HepG2 (cell line): ENCODE measurements around the gene TMEM250. TPM values are rescaled to one million over a fixed set of nuclear protein-coding genes. Genes with fewer than 3 reads are reported as not detected.

ENCODE experiments used
- AFF4 ChIP-seq: sonication (generic); formaldehyde crosslinking; IDR thresholded peaks from 2 replicates; pipeline ENCODE4 v1.4.0; 2020; ENCODE audit warnings: missing genetic modification reagents
- ARNT ChIP-seq: fragments of 450-650 bp; IDR thresholded peaks from 2 replicates; pipeline ENCODE4 v1.6.1; 2017
- E2F2 ChIP-seq: sonication (generic); formaldehyde crosslinking; IDR thresholded peaks from 2 replicates; pipeline ENCODE4 v1.4.0; 2020; ENCODE audit warnings: missing genetic modification reagents, borderline replicate concordance
- GFI1 ChIP-seq: sonication (generic); formaldehyde crosslinking; IDR thresholded peaks from 2 replicates; pipeline ENCODE4 v1.5.0; 2020; ENCODE audit warnings: missing genetic modification reagents, mild to moderate bottlenecking, borderline replicate concordance
- GPN1 ChIP-seq: sonication (generic); formaldehyde crosslinking; IDR thresholded peaks from 2 replicates; pipeline ENCODE4 v1.5.1; 2020; ENCODE audit warnings: missing genetic modification reagents, borderline replicate concordance
- NBN ChIP-seq: fragments of 450-650 bp; conservative IDR thresholded peaks from 2 replicates; pipeline ENCODE4 v1.6.1; 2017
- RAD21 ChIP-seq: fragments of 450-650 bp; formaldehyde crosslinking; IDR thresholded peaks from 2 replicates; pipeline ENCODE4 v1.5.0; 2020; ENCODE audit warnings: mild to moderate bottlenecking
- SRSF4 ChIP-seq: fragments of 200-400 bp; formaldehyde crosslinking; IDR thresholded peaks from one replicate; pipeline ENCODE4 v1.6.1; 2018; ENCODE audit warnings: mild to moderate bottlenecking, low read depth, low read length, moderate library complexity; ENCODE audit not compliant: poor library complexity, severe bottlenecking
- TCF12 ChIP-seq, 2 experiments: fragments of 450-650 bp in 1 of 2; sonication (generic) in 1 of 2; formaldehyde crosslinking in 1 of 2; IDR thresholded peaks; 2 replicates each; pipeline versions ENCODE4 v1.6.1 to v1.8.0; 2017 to 2022; ENCODE audit warnings: antibody characterized with exemption in 1 of 2, mild to moderate bottlenecking in 1 of 2, missing genetic modification reagents in 1 of 2, moderate library complexity in 1 of 2
- TEAD2 ChIP-seq: sonication (generic); formaldehyde crosslinking; IDR thresholded peaks from 2 replicates; pipeline ENCODE4 v1.9.0; 2021; ENCODE audit warnings: missing genetic modification reagents
- TRIM24 ChIP-seq: sonication (generic); formaldehyde crosslinking; IDR thresholded peaks from 2 replicates; pipeline ENCODE4 v1.8.0; 2022; ENCODE audit warnings: mild to moderate bottlenecking, missing genetic modification reagents
- ZNF567 ChIP-seq: sonication (generic); formaldehyde crosslinking; IDR thresholded peaks from 2 replicates; pipeline ENCODE4 v1.8.1; 2023; ENCODE audit warnings: mild to moderate bottlenecking, missing genetic modification reagents, borderline replicate concordance
- polyA plus RNA-seq, 8 experiments: library from polyadenylated mRNA; depleted of rRNA in 3 of 8; stranded (reverse) in 7 of 8; unstranded in 1 of 8; fragments of >200 nt; fragmentation: Illumina TruSeq in 4 of 8; extraction: Trizol in 4 of 8; gene quantifications; 2 replicates each; pipeline versions ENCODE4 v1.2.1 to v1.2.3, GENCODE V29; 2011 to 2016; ENCODE audit warnings: low read depth in 4 of 8, missing spikeins in 1 of 8, mixed read lengths in 1 of 8; ENCODE audit not compliant: insufficient read depth in 1 of 8
- total RNA-seq, 5 experiments: library from RNA; depleted of rRNA; stranded (reverse); fragments of >200 nt; fragmentation: Illumina TruSeq; extraction: Trizol; gene quantifications; 2 replicates each; pipeline ENCODE4 v1.2.3, GENCODE V29; 2016; ENCODE audit warnings: low read depth in 1 of 5
- TF ChIP-seq, protein P1 (sequence below): sonication (generic); formaldehyde crosslinking; IDR thresholded peaks from 2 replicates; pipeline ENCODE4 v1.4.0; 2020; ENCODE audit warnings: mild to moderate bottlenecking, missing genetic modification reagents
- TF ChIP-seq, protein P2 (sequence below): sonication (generic); formaldehyde crosslinking; IDR thresholded peaks from 2 replicates; pipeline ENCODE4 v1.4.0; 2020; ENCODE audit warnings: mild to moderate bottlenecking, missing genetic modification reagents
- TF ChIP-seq, protein P3 (sequence below): sonication (generic); formaldehyde crosslinking; conservative IDR thresholded peaks from 2 replicates; pipeline ENCODE4 v1.8.0; 2022; ENCODE audit warnings: low read depth, missing genetic modification reagents

The TMEM250 gene
- total and polyA plus RNA-seq, 2 of the 13 experiments (the other 11 are each of a cell fraction or from before 2014, with no cell fraction given), result 5.5 to 13.9 TPM

DNA sequence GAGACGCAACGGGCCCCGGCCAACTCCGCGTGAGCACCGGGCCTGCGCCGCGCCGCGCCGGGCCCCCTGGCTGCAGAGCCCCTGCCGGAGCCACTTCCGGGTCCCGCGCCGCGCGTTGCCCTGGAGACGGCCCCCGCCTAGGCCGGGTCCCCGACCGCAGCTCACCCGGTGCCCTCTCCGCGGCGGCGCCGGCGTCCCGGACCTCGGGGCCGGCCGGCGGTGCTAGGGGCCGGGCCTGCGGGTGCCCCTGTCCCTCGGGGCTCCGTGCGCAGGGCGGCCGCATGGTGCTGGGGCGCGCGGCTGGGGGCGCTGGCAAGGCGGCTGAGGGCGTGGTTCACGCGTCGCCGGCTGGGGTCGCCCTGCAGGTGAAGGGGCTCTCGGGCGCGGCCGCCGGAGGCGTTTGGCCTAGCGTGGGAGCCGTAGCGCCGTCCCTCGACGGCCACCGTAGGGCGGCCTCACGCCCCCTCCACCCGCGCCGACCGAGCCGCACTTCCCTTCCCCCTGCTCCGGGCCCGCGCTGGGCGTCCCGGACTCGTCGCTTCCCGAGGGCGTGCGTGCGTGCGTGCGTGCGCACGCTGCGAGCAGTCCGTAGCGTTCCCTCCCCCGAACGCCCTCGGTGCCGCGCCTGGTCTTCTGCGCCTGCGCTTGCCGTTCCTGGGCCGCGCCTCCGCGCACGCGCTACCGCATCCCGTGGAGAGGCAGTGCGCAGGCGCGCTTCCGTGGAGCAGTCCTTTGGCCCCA is at the start of gene TMEM250 (continued):
- TF ChIP-seq SRSF4 (no peak), TCF12 (IDR thresholded peaks at IDR 0.05) (no peak), TCF12 (CRISPR knock-in tag; IDR thresholded peaks at IDR 0.05) (peak; percentile 63; the same call in 1 of the 2 replicates), GFI1 (CRISPR knock-in tag) (no peak; the same call in 1 of the 2 replicates), NBN (no peak), TEAD2 (CRISPR knock-in tag) (no peak), ARNT (no peak), TRIM24 (CRISPR knock-in tag) (no peak), ZNF567 (CRISPR knock-in tag) (no peak), RAD21 (peak; percentile 53; the same call in 1 of the 2 replicates), E2F2 (CRISPR knock-in tag) (no peak), GPN1 (CRISPR knock-in tag) (no peak), AFF4 (CRISPR knock-in tag) (no peak)
- TF ChIP-seq, protein P1, sequence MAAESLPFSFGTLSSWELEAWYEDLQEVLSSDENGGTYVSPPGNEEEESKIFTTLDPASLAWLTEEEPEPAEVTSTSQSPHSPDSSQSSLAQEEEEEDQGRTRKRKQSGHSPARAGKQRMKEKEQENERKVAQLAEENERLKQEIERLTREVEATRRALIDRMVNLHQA (CRISPR knock-in tag), result no peak
- TF ChIP-seq, protein P2, sequence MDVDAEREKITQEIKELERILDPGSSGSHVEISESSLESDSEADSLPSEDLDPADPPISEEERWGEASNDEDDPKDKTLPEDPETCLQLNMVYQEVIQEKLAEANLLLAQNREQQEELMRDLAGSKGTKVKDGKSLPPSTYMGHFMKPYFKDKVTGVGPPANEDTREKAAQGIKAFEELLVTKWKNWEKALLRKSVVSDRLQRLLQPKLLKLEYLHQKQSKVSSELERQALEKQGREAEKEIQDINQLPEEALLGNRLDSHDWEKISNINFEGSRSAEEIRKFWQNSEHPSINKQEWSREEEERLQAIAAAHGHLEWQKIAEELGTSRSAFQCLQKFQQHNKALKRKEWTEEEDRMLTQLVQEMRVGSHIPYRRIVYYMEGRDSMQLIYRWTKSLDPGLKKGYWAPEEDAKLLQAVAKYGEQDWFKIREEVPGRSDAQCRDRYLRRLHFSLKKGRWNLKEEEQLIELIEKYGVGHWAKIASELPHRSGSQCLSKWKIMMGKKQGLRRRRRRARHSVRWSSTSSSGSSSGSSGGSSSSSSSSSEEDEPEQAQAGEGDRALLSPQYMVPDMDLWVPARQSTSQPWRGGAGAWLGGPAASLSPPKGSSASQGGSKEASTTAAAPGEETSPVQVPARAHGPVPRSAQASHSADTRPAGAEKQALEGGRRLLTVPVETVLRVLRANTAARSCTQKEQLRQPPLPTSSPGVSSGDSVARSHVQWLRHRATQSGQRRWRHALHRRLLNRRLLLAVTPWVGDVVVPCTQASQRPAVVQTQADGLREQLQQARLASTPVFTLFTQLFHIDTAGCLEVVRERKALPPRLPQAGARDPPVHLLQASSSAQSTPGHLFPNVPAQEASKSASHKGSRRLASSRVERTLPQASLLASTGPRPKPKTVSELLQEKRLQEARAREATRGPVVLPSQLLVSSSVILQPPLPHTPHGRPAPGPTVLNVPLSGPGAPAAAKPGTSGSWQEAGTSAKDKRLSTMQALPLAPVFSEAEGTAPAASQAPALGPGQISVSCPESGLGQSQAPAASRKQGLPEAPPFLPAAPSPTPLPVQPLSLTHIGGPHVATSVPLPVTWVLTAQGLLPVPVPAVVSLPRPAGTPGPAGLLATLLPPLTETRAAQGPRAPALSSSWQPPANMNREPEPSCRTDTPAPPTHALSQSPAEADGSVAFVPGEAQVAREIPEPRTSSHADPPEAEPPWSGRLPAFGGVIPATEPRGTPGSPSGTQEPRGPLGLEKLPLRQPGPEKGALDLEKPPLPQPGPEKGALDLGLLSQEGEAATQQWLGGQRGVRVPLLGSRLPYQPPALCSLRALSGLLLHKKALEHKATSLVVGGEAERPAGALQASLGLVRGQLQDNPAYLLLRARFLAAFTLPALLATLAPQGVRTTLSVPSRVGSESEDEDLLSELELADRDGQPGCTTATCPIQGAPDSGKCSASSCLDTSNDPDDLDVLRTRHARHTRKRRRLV (CRISPR knock-in tag), result no peak
- TF ChIP-seq, protein P3, sequence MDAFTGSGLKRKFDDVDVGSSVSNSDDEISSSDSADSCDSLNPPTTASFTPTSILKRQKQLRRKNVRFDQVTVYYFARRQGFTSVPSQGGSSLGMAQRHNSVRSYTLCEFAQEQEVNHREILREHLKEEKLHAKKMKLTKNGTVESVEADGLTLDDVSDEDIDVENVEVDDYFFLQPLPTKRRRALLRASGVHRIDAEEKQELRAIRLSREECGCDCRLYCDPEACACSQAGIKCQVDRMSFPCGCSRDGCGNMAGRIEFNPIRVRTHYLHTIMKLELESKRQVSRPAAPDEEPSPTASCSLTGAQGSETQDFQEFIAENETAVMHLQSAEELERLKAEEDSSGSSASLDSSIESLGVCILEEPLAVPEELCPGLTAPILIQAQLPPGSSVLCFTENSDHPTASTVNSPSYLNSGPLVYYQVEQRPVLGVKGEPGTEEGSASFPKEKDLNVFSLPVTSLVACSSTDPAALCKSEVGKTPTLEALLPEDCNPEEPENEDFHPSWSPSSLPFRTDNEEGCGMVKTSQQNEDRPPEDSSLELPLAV, result no peak
